ENCODE measurements around the gene CACNA1C. TPM values are rescaled to one million over a fixed set of nuclear protein-coding genes. Genes with fewer than 3 reads are reported as not detected.

The CACNA1C gene
- total RNA-seq, 4 donors from 2014 or later, result 44.1 to 104 (median 49.4) TPM

- Histone ChIP-seq H3K9me3 (no peaks in the 10 kb centered on the region), H3K27me3 (peaks cover 0 to 3% (median 0%) of the 10 kb centered on the region in 4 donors), H3K27ac (replicated peaks in 1 of 4) (no peak overlapping the region), H3K4me1 (peaks cover 0 to 15% (median 6%) of the 10 kb centered on the region in 4 donors), H3K4me3 (no peak overlapping the region), H3K36me3 (peaks cover 24 to 79% (median 73%) of the 10 kb centered on the region in 4 donors)
- intact Hi-C loops (cut with DNase I), result no loop called here
- DNase-seq (ENCODE audit: extremely low spot score), result peak; percentile 81
- no peak for TF ChIP-seq EP300 (IDR thresholded peaks at IDR 0.05)
- TF ChIP-seq POLR2A (IDR thresholded peaks at IDR 0.05; ENCODE audit: low read depth), result no peak
- TF ChIP-seq POLR2AphosphoS5 (IDR thresholded peaks at IDR 0.05), result no peak
- TF ChIP-seq CTCF (IDR thresholded peaks at IDR 0.05), result no peak
- WGBS, result 94% methylated on average over 18 of the region's 20 CpGs
Observed at GRCh38 chr12:2688381-2688931, 635.7 kb downstream of the CACNA1C start.

- peaks cover 0 to 15% (median 6%) of the 10 kb centered on the region in 4 donors for H3K4me1 ChIP-seq
- no peaks in the 10 kb centered on the region for H3K9me3 ChIP-seq
- DNase-seq (ENCODE audit: extremely low spot score), result no peak
- peaks cover 24 to 69% (median 64%) of the 10 kb centered on the region in 4 donors for H3K36me3 ChIP-seq
- H3K27ac ChIP-seq (replicated peaks in 1 of 4), result no peak overlapping the region
- H3K4me3 ChIP-seq, result no peak overlapping the region
- peaks cover 0 to 3% (median 0%) of the 10 kb centered on the region in 4 donors for H3K27me3 ChIP-seq
- intact Hi-C loops (cut with DNase I), result no loop called here
- TF ChIP-seq EP300 (IDR thresholded peaks at IDR 0.05) (no peak), POLR2A (IDR thresholded peaks at IDR 0.05; ENCODE audit: low read depth) (no peak), CTCF (IDR thresholded peaks at IDR 0.05) (no peak), POLR2AphosphoS5 (IDR thresholded peaks at IDR 0.05) (no peak)
- WGBS, result 93% methylated on average over 8 of the region's 9 CpGs
Observed at GRCh38 chr12:2689393-2689792, 636.6 kb downstream of the CACNA1C start.

- WGBS, result 79% methylated on average over 8 of the region's 8 CpGs
- TF ChIP-seq POLR2AphosphoS5 (IDR thresholded peaks at IDR 0.05) (no peak), POLR2A (IDR thresholded peaks at IDR 0.05; ENCODE audit: low read depth) (no peak), CTCF (IDR thresholded peaks at IDR 0.05) (no peak), EP300 (IDR thresholded peaks at IDR 0.05) (no peak)
Observed at GRCh38 chr12:2689879-2690278, 637.1 kb downstream of the CACNA1C start.

GRCh38 chr12:2690348-2691005, 637.7 kb downstream of the CACNA1C start:
- Histone ChIP-seq H3K4me3 (peak overlapping the region in 3 of 4 donors; percentile 39), H3K27me3 (peaks cover 0 to 3% (median 0%) of the 10 kb centered on the region in 4 donors), H3K36me3 (peaks cover 23 to 63% (median 61%) of the 10 kb centered on the region in 4 donors), H3K4me1 (peaks cover 0 to 15% (median 6%) of the 10 kb centered on the region in 4 donors), H3K27ac (replicated peaks in 1 of 4) (no peak overlapping the region), H3K9me3 (no peaks in the 10 kb centered on the region)
- peak; percentile 84 for DNase-seq (ENCODE audit: extremely low spot score)
- intact Hi-C loops (cut with DNase I), result loop anchor here (10.0 kb wide), 1 partner anchor 94 kb away; no protein-coding TSS in a partner anchor
- 60% methylated on average over 14 of the region's 14 CpGs for WGBS
- TF ChIP-seq POLR2AphosphoS5 (IDR thresholded peaks at IDR 0.05) (no peak), EP300 (IDR thresholded peaks at IDR 0.05) (no peak), POLR2A (IDR thresholded peaks at IDR 0.05; ENCODE audit: low read depth) (no peak), CTCF (IDR thresholded peaks at IDR 0.05) (no peak)

More at GRCh38 chr12:2689879-2690278, 637.1 kb downstream of the CACNA1C start:
- Histone ChIP-seq H3K4me3 (no peak overlapping the region), H3K9me3 (no peaks in the 10 kb centered on the region), H3K4me1 (peaks cover 0 to 15% (median 6%) of the 10 kb centered on the region in 4 donors), H3K27me3 (peaks cover 0 to 3% (median 0%) of the 10 kb centered on the region in 4 donors), H3K36me3 (peaks cover 24 to 64% (median 63%) of the 10 kb centered on the region in 4 donors), H3K27ac (replicated peaks in 1 of 4) (no peak overlapping the region)
- DNase-seq (ENCODE audit: extremely low spot score), result peak; percentile 75
- intact Hi-C loops (cut with DNase I), result loop anchor here (10.0 kb wide), 1 partner anchor 95 kb away; no protein-coding TSS in a partner anchor
